Measurements from ENCODE around the gene SLC12A1.

SLC12A1 gene

GRCh38 chr15:48233246-48233645 is 27.1 kb downstream of the SLC12A1 start:
- DNase-seq (ENCODE audit: low read depth) = no peak

GRCh38 chr15:48239334-48239733 is 33.2 kb downstream of the SLC12A1 start:
- no peak overlapping the region for H3K4me3 ChIP-seq (ENCODE audit: low read depth, low read length)
- TF ChIP-seq CTCF (IDR thresholded peaks at IDR 0.05; ENCODE audit: low read depth, low read length, missing control alignments) = no peak
- DNase-seq (ENCODE audit: low read depth) = no peak

More at GRCh38 chr15:48233246-48233645, 27.1 kb downstream of the SLC12A1 start:
- TF ChIP-seq CTCF (IDR thresholded peaks at IDR 0.05; ENCODE audit: low read depth, low read length, missing control alignments) = no peak
- no peak overlapping the region for H3K4me3 ChIP-seq (ENCODE audit: low read depth, low read length)

GRCh38 chr15:48242015-48242414 is 35.9 kb downstream of the SLC12A1 start:
- H3K4me3 ChIP-seq (ENCODE audit: low read depth, low read length) = no peak overlapping the region
- no peak for DNase-seq (ENCODE audit: low read depth)
- TF ChIP-seq CTCF (IDR thresholded peaks at IDR 0.05; ENCODE audit: low read depth, low read length, missing control alignments) = no peak

GRCh38 chr15:48242535-48242934 is 36.4 kb downstream of the SLC12A1 start:
- no peak for TF ChIP-seq CTCF (IDR thresholded peaks at IDR 0.05; ENCODE audit: low read depth, low read length, missing control alignments)
- no peak overlapping the region for H3K4me3 ChIP-seq (ENCODE audit: low read depth, low read length)

GRCh38 chr15:48244921-48245320 is 38.8 kb downstream of the SLC12A1 start:
- no peak overlapping the region for H3K4me3 ChIP-seq (ENCODE audit: low read depth, low read length)
- no peak for DNase-seq (ENCODE audit: low read depth)
- no peak for TF ChIP-seq CTCF (IDR thresholded peaks at IDR 0.05; ENCODE audit: low read depth, low read length, missing control alignments)

More at GRCh38 chr15:48242535-48242934, 36.4 kb downstream of the SLC12A1 start:
- no peak for DNase-seq (ENCODE audit: low read depth)

GRCh38 chr15:48248414-48248813 is 42.3 kb downstream of the SLC12A1 start:
- TF ChIP-seq CTCF (IDR thresholded peaks at IDR 0.05; ENCODE audit: low read depth, low read length, missing control alignments) = no peak
- no peak overlapping the region for H3K4me3 ChIP-seq (ENCODE audit: low read depth, low read length)
- no peak for DNase-seq (ENCODE audit: low read depth)

- H3K4me3 ChIP-seq (ENCODE audit: low read depth, low read length) = no peak overlapping the region
- TF ChIP-seq CTCF (IDR thresholded peaks at IDR 0.05; ENCODE audit: low read depth, low read length, missing control alignments) = peak; percentile 77
- peak; percentile 26 for DNase-seq (ENCODE audit: low read depth)
These were observed 44.6 kb downstream of the SLC12A1 start for GRCh38 chr15:48250640-48251076.
